ENCODE results near the gene YY2. TPM values are rescaled to one million over a fixed set of nuclear protein-coding genes. Genes with fewer than 3 reads are reported as not detected.
"Not testable (repeated sequence)": the region's sequence is repeated elsewhere in the genome, so short reads cannot be mapped to it uniquely, and the experiment has no call there.

The YY2 gene
- total and polyA plus RNA-seq, 2 donors (not counting 1 experiment from before 2014, with no cell fraction given) = 1.5 to 2.8 TPM

DNA sequence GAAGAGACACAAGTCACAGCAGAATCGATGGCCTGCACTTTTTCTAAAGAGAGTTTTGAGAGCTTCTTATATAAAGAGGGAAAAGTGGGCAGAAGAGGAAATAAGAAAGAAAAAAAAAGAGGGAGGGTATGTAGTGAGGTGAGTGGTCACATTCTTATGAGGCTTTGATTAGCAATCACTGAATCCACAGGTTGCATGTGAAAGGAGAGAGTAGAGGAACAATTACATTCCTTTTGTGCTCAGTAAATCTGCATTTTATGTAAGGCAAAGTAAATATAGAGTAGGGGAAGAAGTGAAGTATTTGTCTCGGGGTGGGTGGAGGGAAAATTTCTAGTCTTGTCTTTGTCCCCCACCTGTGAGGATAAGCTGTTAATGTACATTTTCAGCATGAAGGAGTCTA lies 43.2 kb upstream of the YY2 start:
- DNase-seq (ENCODE audit: low read depth in 2 of 2) = no peak
- no peaks in the 10 kb centered on the region for H3K4me1 ChIP-seq (ENCODE audit: control insufficient read depth, extremely low read depth, insufficient read depth, low read length)
- H3K9ac ChIP-seq (ENCODE audit: insufficient read depth, low read length) = no peak overlapping the region
- H3K4me3 ChIP-seq (replicated peaks in 1 of 4; ENCODE audit: control extremely low read depth in 1 of 4, insufficient read depth in 1 of 4, low read depth in 3 of 4, low read length in 4 of 4) = no peak overlapping the region
- H3K27me3 ChIP-seq (ENCODE audit: control insufficient read depth, insufficient read depth, low read length) = peaks cover 2% of the 10 kb centered on the region
- H4K20me1 ChIP-seq (ENCODE audit: control insufficient read depth, extremely low read depth, insufficient read depth, low read length) = no peaks in the 10 kb centered on the region
- no peaks in the 10 kb centered on the region for H3K36me3 ChIP-seq (ENCODE audit: control insufficient read depth, insufficient read depth, low read length)
- no peak overlapping the region for H3K4me2 ChIP-seq (ENCODE audit: extremely low read depth, insufficient read depth, low read length)
- no peak for TF ChIP-seq CTCF (conservative IDR thresholded peaks at IDR 0.05 in 1 of 2, IDR thresholded peaks at IDR 0.05 in 1 of 2; ENCODE audit: low read depth in 1 of 2, low read length in 2 of 2)
- no peak for TF ChIP-seq EZH2 (IDR thresholded peaks at IDR 0.05; ENCODE audit: low read length, missing control alignments)
- no peak overlapping the region for H2AFZ ChIP-seq (ENCODE audit: low read length)
- H3K9me3 ChIP-seq (ENCODE audit: control insufficient read depth, insufficient read depth, low read depth, low read length) = no peaks in the 10 kb centered on the region
- H3K27ac ChIP-seq (ENCODE audit: insufficient read depth, low read length) = no peak overlapping the region
- no peaks in the 10 kb centered on the region for H3K79me2 ChIP-seq (ENCODE audit: control insufficient read depth, insufficient read depth, low read length)

- H3K36me3 ChIP-seq (ENCODE audit: control insufficient read depth, insufficient read depth, low read length) = no peaks in the 10 kb centered on the region
- no peak overlapping the region for H3K4me2 ChIP-seq (ENCODE audit: extremely low read depth, insufficient read depth, low read length)
- TF ChIP-seq EZH2 (IDR thresholded peaks at IDR 0.05; ENCODE audit: low read length, missing control alignments) = no peak
- no peak for TF ChIP-seq CTCF (conservative IDR thresholded peaks at IDR 0.05 in 1 of 2, IDR thresholded peaks at IDR 0.05 in 1 of 2; ENCODE audit: low read depth in 1 of 2, low read length in 2 of 2)
- H4K20me1 ChIP-seq (ENCODE audit: control insufficient read depth, extremely low read depth, insufficient read depth, low read length) = no peaks in the 10 kb centered on the region
- H3K9ac ChIP-seq (ENCODE audit: insufficient read depth, low read length) = no peak overlapping the region
- H2AFZ ChIP-seq (ENCODE audit: low read length) = no peak overlapping the region
- peaks cover 2% of the 10 kb centered on the region for H3K27me3 ChIP-seq (ENCODE audit: control insufficient read depth, insufficient read depth, low read length)
- no peak overlapping the region for H3K4me3 ChIP-seq (replicated peaks in 1 of 4; ENCODE audit: control extremely low read depth in 1 of 4, insufficient read depth in 1 of 4, low read depth in 3 of 4, low read length in 4 of 4)
- H3K27ac ChIP-seq (ENCODE audit: insufficient read depth, low read length) = no peak overlapping the region
- H3K79me2 ChIP-seq (ENCODE audit: control insufficient read depth, insufficient read depth, low read length) = no peaks in the 10 kb centered on the region
- H3K9me3 ChIP-seq (ENCODE audit: control insufficient read depth, insufficient read depth, low read depth, low read length) = no peaks in the 10 kb centered on the region
- no peak for DNase-seq (ENCODE audit: low read depth in 2 of 2)
- H3K4me1 ChIP-seq (ENCODE audit: control insufficient read depth, extremely low read depth, insufficient read depth, low read length) = no peaks in the 10 kb centered on the region
Observed at GRCh38 chrX:21813612-21814368, 42.0 kb upstream of the YY2 start.

GRCh38 chrX:21816136-21816535 lies 39.7 kb upstream of the YY2 start:
- Histone ChIP-seq H3K36me3 (ENCODE audit: control insufficient read depth, insufficient read depth, low read length) (no peaks in the 10 kb centered on the region), H3K9me3 (ENCODE audit: control insufficient read depth, insufficient read depth, low read depth, low read length) (no peaks in the 10 kb centered on the region), H4K20me1 (ENCODE audit: control insufficient read depth, extremely low read depth, insufficient read depth, low read length) (no peaks in the 10 kb centered on the region), H3K27ac (ENCODE audit: insufficient read depth, low read length) (no peak overlapping the region), H2AFZ (ENCODE audit: low read length) (no peak overlapping the region), H3K79me2 (ENCODE audit: control insufficient read depth, insufficient read depth, low read length) (no peaks in the 10 kb centered on the region), H3K9ac (ENCODE audit: insufficient read depth, low read length) (no peak overlapping the region), H3K4me2 (ENCODE audit: extremely low read depth, insufficient read depth, low read length) (no peak overlapping the region), H3K4me1 (ENCODE audit: control insufficient read depth, extremely low read depth, insufficient read depth, low read length) (no peaks in the 10 kb centered on the region), H3K4me3 (replicated peaks in 1 of 4; ENCODE audit: control extremely low read depth in 1 of 4, insufficient read depth in 1 of 4, low read depth in 3 of 4, low read length in 4 of 4) (no peak overlapping the region), H3K27me3 (ENCODE audit: control insufficient read depth, insufficient read depth, low read length) (peaks cover 2% of the 10 kb centered on the region)
- TF ChIP-seq EZH2 (IDR thresholded peaks at IDR 0.05; ENCODE audit: low read length, missing control alignments) (no peak), CTCF (conservative IDR thresholded peaks at IDR 0.05 in 1 of 2, IDR thresholded peaks at IDR 0.05 in 1 of 2; ENCODE audit: low read depth in 1 of 2, low read length in 2 of 2) (no peak)
- no peak for DNase-seq (ENCODE audit: low read depth in 2 of 2)

- H3K9me3 ChIP-seq (ENCODE audit: control insufficient read depth, insufficient read depth, low read depth, low read length); H3K4me2 ChIP-seq (ENCODE audit: extremely low read depth, insufficient read depth, low read length); H3K79me2 ChIP-seq (ENCODE audit: control insufficient read depth, insufficient read depth, low read length); H3K27me3 ChIP-seq (ENCODE audit: control insufficient read depth, insufficient read depth, low read length); DNase-seq (ENCODE audit: low read depth in 2 of 2); H3K27ac ChIP-seq (ENCODE audit: insufficient read depth, low read length); H3K9ac ChIP-seq (ENCODE audit: insufficient read depth, low read length); H3K4me1 ChIP-seq (ENCODE audit: control insufficient read depth, extremely low read depth, insufficient read depth, low read length); H3K36me3 ChIP-seq (ENCODE audit: control insufficient read depth, insufficient read depth, low read length); H2AFZ ChIP-seq (ENCODE audit: low read length); H3K4me3 ChIP-seq (replicated peaks in 1 of 4; ENCODE audit: control extremely low read depth in 1 of 4, insufficient read depth in 1 of 4, low read depth in 3 of 4, low read length in 4 of 4); H4K20me1 ChIP-seq (ENCODE audit: control insufficient read depth, extremely low read depth, insufficient read depth, low read length): not testable (repeated sequence)
Observed at GRCh38 chrX:21820170-21820569, 35.6 kb upstream of the YY2 start.

Measured in fibroblast of lung (primary cell).